HEK293 (cell line): ENCODE results near the gene DSC2.

Experiments used
- PRDM1 ChIP-seq: fragments of 450-650 bp; formaldehyde crosslinking; IDR thresholded peaks from 2 replicates; pipeline ENCODE4; 2016; ENCODE audit warnings: missing biosample characterization, missing genetic modification characterization
- ZNF155 ChIP-seq: fragments of 450-650 bp; formaldehyde crosslinking; IDR thresholded peaks from 2 replicates; pipeline ENCODE4 v1.5.1; 2016; ENCODE audit warnings: missing biosample characterization, missing genetic modification characterization
- ZNF175 ChIP-seq: fragments of 450-650 bp; formaldehyde crosslinking; IDR thresholded peaks from 2 replicates; pipeline ENCODE4 v1.5.1; 2016; ENCODE audit warnings: missing biosample characterization, missing genetic modification characterization
- ZNF677 ChIP-seq: fragments of 450-650 bp; IDR thresholded peaks from 2 replicates; pipeline ENCODE4 v1.5.0; 2018; ENCODE audit warnings: missing biosample characterization, mild to moderate bottlenecking, missing genetic modification characterization, moderate library complexity
- TF ChIP-seq, protein P1 (sequence below): fragments of 450-650 bp; formaldehyde crosslinking; IDR thresholded peaks from 2 replicates; pipeline ENCODE4 v1.5.1; 2016; ENCODE audit warnings: missing biosample characterization, missing genetic modification characterization
- TF ChIP-seq, protein P2 (sequence below): IDR thresholded peaks from 2 replicates; pipeline ENCODE4 v1.6.1; 2011; ENCODE audit warnings: mild to moderate bottlenecking, low read depth, low read length, borderline replicate concordance
- TF ChIP-seq, protein P3 (sequence below): fragments of 450-650 bp; formaldehyde crosslinking; IDR thresholded peaks from 2 replicates; pipeline ENCODE4 v1.5.1; 2016; ENCODE audit warnings: missing biosample characterization, missing genetic modification characterization

DNA sequence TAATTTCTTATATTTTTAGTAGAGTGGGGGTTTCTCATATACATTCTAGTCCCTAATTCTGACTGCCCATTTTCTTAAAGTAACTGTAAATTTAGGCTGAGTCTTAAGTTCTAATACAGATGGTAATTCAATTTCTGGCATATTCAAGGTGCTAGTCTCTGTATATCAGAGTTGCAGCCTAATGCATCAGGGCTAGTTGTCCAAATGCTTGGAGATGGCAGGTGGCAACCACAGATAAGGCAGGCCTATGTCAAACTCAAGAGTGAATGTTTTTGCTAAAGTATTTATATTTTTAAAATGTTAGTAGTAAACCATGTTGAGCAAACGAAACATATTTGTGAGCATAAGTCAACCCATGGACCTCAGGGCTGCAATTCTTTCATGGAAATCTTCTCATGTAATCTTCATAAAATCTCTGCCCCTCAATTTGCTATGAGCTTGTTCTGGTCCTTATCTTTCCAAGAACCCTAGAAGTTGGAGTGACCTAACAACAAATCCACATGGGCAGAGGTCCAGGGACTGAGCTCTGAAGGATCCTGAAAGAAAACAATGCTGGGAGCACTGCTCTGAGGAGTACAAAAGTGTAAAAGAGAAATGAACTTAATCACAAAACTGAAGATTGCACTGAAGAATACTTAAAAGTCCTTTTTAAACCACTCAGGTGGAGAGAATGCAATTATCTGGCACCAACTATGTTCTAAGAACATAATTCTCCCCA, 27.3 kb upstream of the DSC2 start:
- TF ChIP-seq PRDM1 (tag by site-specific recombination) (no peak), ZNF155 (tag by site-specific recombination) (no peak), ZNF677 (tag by site-specific recombination) (no peak), ZNF175 (tag by site-specific recombination) (no peak)
- TF ChIP-seq, protein P1, sequence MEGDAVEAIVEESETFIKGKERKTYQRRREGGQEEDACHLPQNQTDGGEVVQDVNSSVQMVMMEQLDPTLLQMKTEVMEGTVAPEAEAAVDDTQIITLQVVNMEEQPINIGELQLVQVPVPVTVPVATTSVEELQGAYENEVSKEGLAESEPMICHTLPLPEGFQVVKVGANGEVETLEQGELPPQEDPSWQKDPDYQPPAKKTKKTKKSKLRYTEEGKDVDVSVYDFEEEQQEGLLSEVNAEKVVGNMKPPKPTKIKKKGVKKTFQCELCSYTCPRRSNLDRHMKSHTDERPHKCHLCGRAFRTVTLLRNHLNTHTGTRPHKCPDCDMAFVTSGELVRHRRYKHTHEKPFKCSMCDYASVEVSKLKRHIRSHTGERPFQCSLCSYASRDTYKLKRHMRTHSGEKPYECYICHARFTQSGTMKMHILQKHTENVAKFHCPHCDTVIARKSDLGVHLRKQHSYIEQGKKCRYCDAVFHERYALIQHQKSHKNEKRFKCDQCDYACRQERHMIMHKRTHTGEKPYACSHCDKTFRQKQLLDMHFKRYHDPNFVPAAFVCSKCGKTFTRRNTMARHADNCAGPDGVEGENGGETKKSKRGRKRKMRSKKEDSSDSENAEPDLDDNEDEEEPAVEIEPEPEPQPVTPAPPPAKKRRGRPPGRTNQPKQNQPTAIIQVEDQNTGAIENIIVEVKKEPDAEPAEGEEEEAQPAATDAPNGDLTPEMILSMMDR (tag by site-specific recombination) = no peak
- TF ChIP-seq, protein P2, sequence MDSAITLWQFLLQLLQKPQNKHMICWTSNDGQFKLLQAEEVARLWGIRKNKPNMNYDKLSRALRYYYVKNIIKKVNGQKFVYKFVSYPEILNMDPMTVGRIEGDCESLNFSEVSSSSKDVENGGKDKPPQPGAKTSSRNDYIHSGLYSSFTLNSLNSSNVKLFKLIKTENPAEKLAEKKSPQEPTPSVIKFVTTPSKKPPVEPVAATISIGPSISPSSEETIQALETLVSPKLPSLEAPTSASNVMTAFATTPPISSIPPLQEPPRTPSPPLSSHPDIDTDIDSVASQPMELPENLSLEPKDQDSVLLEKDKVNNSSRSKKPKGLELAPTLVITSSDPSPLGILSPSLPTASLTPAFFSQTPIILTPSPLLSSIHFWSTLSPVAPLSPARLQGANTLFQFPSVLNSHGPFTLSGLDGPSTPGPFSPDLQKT = no peak
- TF ChIP-seq, protein P3, sequence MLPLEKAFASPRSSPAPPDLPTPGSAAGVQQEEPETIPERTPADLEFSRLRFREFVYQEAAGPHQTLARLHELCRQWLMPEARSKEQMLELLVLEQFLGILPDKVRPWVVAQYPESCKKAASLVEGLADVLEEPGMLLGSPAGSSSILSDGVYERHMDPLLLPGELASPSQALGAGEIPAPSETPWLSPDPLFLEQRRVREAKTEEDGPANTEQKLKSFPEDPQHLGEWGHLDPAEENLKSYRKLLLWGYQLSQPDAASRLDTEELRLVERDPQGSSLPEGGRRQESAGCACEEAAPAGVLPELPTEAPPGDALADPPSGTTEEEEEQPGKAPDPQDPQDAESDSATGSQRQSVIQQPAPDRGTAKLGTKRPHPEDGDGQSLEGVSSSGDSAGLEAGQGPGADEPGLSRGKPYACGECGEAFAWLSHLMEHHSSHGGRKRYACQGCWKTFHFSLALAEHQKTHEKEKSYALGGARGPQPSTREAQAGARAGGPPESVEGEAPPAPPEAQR (tag by site-specific recombination) = no peak
